PC-3 (cell line): ENCODE results near the gene VSIR. TPM values are rescaled to one million over a fixed set of nuclear protein-coding genes. Genes with fewer than 3 reads are reported as not detected.

Experiments used
- ATAC-seq: fragments of 200-7000 bp; cut with Tn5 transposase; 2 replicates; pipeline ENCODE4 v1.9.1; 2020; ENCODE audit warnings: mild to moderate bottlenecking, moderate library complexity
- BruUV-seq: library from RNA; stranded (reverse); fragments of 400-500 nt; replicated peaks from 2 replicates; lab custom pipeline; 2021; lab: Mats Ljungman, UMichigan
- CTCF ChIA-PET: fragments of 300-600 bp; sonication (Branson Sonifier 250); formaldehyde crosslinking; loops from one replicate; lab custom pipeline; 2022; ENCODE audit warnings: antibody characterized with exemption; lab: Charles Lee
- POLR2A ChIA-PET: fragments of 300-600 bp; sonication (Branson Sonifier 250); formaldehyde crosslinking; loops from one replicate; lab custom pipeline; 2022; ENCODE audit warnings: antibody characterized with exemption; ENCODE audit not compliant: unreplicated experiment; lab: Charles Lee
- DNase-seq: peaks from one replicate; pipeline ENCODE4 v3.0.0-alpha.2; 2015
- H2AFZ ChIP-seq: fragments of 300-600 bp; sonication (generic); 2 replicates; pipeline ENCODE4 v1.6.0; 2016; ENCODE audit warnings: antibody characterized with exemption, low read length
- H3F3A ChIP-seq: fragments of 300-600 bp; sonication (generic); one replicate; pipeline ENCODE4 v1.6.0; 2017; ENCODE audit warnings: antibody characterized with exemption, low read length, control low read depth, mild to moderate bottlenecking; ENCODE audit not compliant: unreplicated experiment
- H3K27ac ChIP-seq: fragments of 300-600 bp; sonication (generic); 2 replicates; pipeline ENCODE4 v1.5.1; 2016; ENCODE audit warnings: mild to moderate bottlenecking, low read length
- H3K27me3 ChIP-seq: fragments of 300-600 bp; sonication (generic); 2 replicates; pipeline ENCODE4 v1.6.1; 2016; ENCODE audit warnings: low read length, mixed read lengths
- H3K36me3 ChIP-seq: fragments of 300-600 bp; sonication (generic); 2 replicates; pipeline ENCODE4 v1.6.1; 2016; ENCODE audit warnings: low read depth, mixed run types, low read length, mixed read lengths
- H3K4me1 ChIP-seq: fragments of 300-600 bp; sonication (generic); 2 replicates; pipeline ENCODE4 v1.5.1; 2016; ENCODE audit warnings: low read length; ENCODE audit not compliant: insufficient read depth
- H3K4me2 ChIP-seq: fragments of 300-600 bp; sonication (generic); 2 replicates; pipeline ENCODE4 v1.6.0; 2016; ENCODE audit warnings: low read length
- H3K4me3 ChIP-seq: fragments of 300-600 bp; sonication (generic); 2 replicates; pipeline ENCODE4 v1.5.1; 2016; ENCODE audit warnings: mild to moderate bottlenecking, low read length, mixed read lengths
- H3K79me2 ChIP-seq: fragments of 300-600 bp; sonication (generic); 2 replicates; pipeline ENCODE4 v1.6.1; 2017; ENCODE audit warnings: low read length, mixed read lengths
- H3K9ac ChIP-seq: fragments of 300-600 bp; sonication (generic); 2 replicates; pipeline ENCODE4 v1.6.0; 2016; ENCODE audit warnings: mild to moderate bottlenecking, low read length
- H3K9me2 ChIP-seq: fragments of 300-600 bp; sonication (generic); replicated peaks from 2 replicates; pipeline ENCODE4 v1.6.1; 2016; ENCODE audit warnings: mixed run types, low read length, mixed read lengths
- H3K9me3 ChIP-seq: fragments of 300-600 bp; sonication (generic); 2 replicates; pipeline ENCODE4 v1.6.1; 2016; ENCODE audit warnings: low read length, mixed read lengths
- H4K20me1 ChIP-seq: fragments of 300-600 bp; sonication (generic); 2 replicates; pipeline ENCODE4 v1.6.1; 2016; ENCODE audit warnings: low read length, mixed read lengths
- CTCF ChIP-seq: fragments of 300-600 bp; sonication (generic); conservative IDR thresholded peaks from 2 replicates; pipeline ENCODE4 v1.5.1; 2017; ENCODE audit warnings: antibody characterized with exemption, low read depth, mild to moderate bottlenecking, low read length
- EZH2 ChIP-seq: fragments of 300-600 bp; sonication (generic); IDR thresholded peaks from one replicate; pipeline ENCODE4 v1.6.1; 2017; ENCODE audit warnings: antibody characterized with exemption, mild to moderate bottlenecking, low read length; ENCODE audit not compliant: unreplicated experiment
- EZH2phosphoT487 ChIP-seq: fragments of 300-600 bp; sonication (generic); IDR thresholded peaks from 2 replicates; pipeline ENCODE4 v1.6.1; 2018; ENCODE audit warnings: mild to moderate bottlenecking, antibody characterized with exemption, low read length, borderline replicate concordance
- intact Hi-C: fragments of 100-400 bp; cut with micrococcal nuclease; formaldehyde crosslinking; loops from 2 replicates; pipeline ENCODE4 v1.9.0; 2023
- total RNA-seq: library from RNA; depleted of rRNA; stranded (reverse); fragments of >200 nt; gene quantifications from 2 replicates; pipeline ENCODE4 v1.2.3, GENCODE V29; 2014

Gene VSIR
- total RNA-seq, 1 experiment from 2014 or later: 14.1 TPM

DNA sequence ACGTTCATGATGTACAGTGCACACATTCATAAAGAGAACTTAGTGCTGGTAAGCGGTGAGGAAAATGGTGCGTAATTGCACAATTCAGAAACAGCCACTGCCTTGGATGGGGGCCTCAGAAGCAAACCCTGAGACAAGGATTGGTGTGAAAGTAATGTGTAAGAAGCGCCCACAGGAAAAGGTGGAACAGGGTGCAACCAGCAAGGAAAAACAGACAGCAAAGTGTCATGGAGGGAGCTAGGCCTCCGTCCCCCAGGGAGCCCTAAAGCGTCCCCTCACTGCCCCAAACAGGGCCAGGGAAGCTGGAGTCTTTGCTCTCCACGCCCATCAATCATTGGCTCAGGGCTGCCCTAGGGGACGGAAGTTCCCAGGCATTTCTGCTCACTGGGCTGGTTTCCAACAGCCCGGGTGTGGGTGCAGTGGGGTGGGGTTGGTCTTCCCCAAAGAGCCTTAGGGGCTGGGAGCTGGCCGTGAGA is 44.1 kb downstream of the VSIR start:
- peak; percentile 69 for DNase-seq
- H3F3A ChIP-seq: no peaks in the 10 kb centered on the region
- intact Hi-C loops: loop anchor here (5.0 kb wide), 1 partner anchor 38 kb away; no protein-coding TSS in a partner anchor
- H4K20me1 ChIP-seq: no peaks in the 10 kb centered on the region
- no peaks in the 10 kb centered on the region for H3K79me2 ChIP-seq
- H3K9me2 ChIP-seq: no peaks in the 10 kb centered on the region
- no peak overlapping the region for H2AFZ ChIP-seq
- BruUV-seq: no TSS peak
- POLR2A ChIA-PET: no interaction called here
- CTCF ChIA-PET: interaction anchor here (0.5 kb wide), 1 partner anchor 296 kb away, joined by 4 read pairs; no protein-coding TSS in a partner anchor
- no peaks in the 10 kb centered on the region for H3K9me3 ChIP-seq
- H3K27me3 ChIP-seq: no peaks in the 10 kb centered on the region
- no peak overlapping the region for H3K4me3 ChIP-seq
- no peaks in the 10 kb centered on the region for H3K36me3 ChIP-seq
- peak; percentile 61 for ATAC-seq
- H3K4me1 ChIP-seq: peaks cover 19% of the 10 kb centered on the region
- 0 out of 2 replicates have a peak overlapping the region, but pooled peaks have one; percentile 5 for H3K4me2 ChIP-seq
- no peak overlapping the region for H3K27ac ChIP-seq
- TF ChIP-seq EZH2 (no peak), EZH2phosphoT487 (no peak), CTCF (no peak)
- no peak overlapping the region for H3K9ac ChIP-seq

- peaks cover 19% of the 10 kb centered on the region for H3K4me1 ChIP-seq
- H3F3A ChIP-seq: no peaks in the 10 kb centered on the region
- H3K9me3 ChIP-seq: no peaks in the 10 kb centered on the region
- ChIA-PET POLR2A (interaction anchor here (0.5 kb wide), 1 partner anchor 546 kb away, joined by 3 read pairs; the partner anchor contains the start of gene DDIT4), CTCF (no interaction called here)
- DNase-seq: peak; percentile 18
- no peak overlapping the region for H3K4me2 ChIP-seq
- H3K9ac ChIP-seq: no peak overlapping the region
- TF ChIP-seq EZH2: no peak
- TF ChIP-seq EZH2phosphoT487: no peak
- TF ChIP-seq CTCF: no peak
- H3K79me2 ChIP-seq: no peaks in the 10 kb centered on the region
- peak; percentile 31; the same call in 1 of the 2 replicates for ATAC-seq
- H3K27me3 ChIP-seq: no peaks in the 10 kb centered on the region
- no peak overlapping the region for H3K27ac ChIP-seq
- H2AFZ ChIP-seq: no peak overlapping the region
- H3K4me3 ChIP-seq: no peak overlapping the region
- H4K20me1 ChIP-seq: no peaks in the 10 kb centered on the region
- no peaks in the 10 kb centered on the region for H3K36me3 ChIP-seq
- no TSS peak for BruUV-seq
- intact Hi-C loops: loop anchor here (5.0 kb wide), 1 partner anchor 39 kb away; no protein-coding TSS in a partner anchor
- no peaks in the 10 kb centered on the region for H3K9me2 ChIP-seq
Measured at GRCh38 chr10:71727738-71728737, 45.3 kb downstream of the VSIR start.
